Natural killer cell (primary cell): ENCODE measurements around the gene FAM156A. TPM values are rescaled to one million over a fixed set of nuclear protein-coding genes. Genes with fewer than 3 reads are reported as not detected.

Experiments used
- ATAC-seq, 3 donors: fragments of 150-1000 bp in 2 of 3; fragments of 200-7000 bp in 1 of 3; cut with Tn5 transposase; 1 replicate in 1 of 3; 2 replicates in 2 of 3; pipeline ENCODE4 v1.10.0; 2021; ENCODE audit warnings: mild to moderate bottlenecking in 2 of 3, moderate library complexity in 2 of 3
- DNase-seq, 2 donors: peaks; one replicate each; pipeline versions ENCODE4 v3.0.0 to v3.0.0-alpha.2; 2013 to 2021; ENCODE audit warnings: mixed read lengths in 1 of 2
- H3K27ac ChIP-seq: one replicate; pipeline ENCODE4 v1.5.1; 2013; ENCODE audit warnings: mild to moderate bottlenecking, low read length
- H3K27me3 ChIP-seq: one replicate; pipeline ENCODE4 v1.6.1; 2013; ENCODE audit warnings: low read length; ENCODE audit not compliant: control insufficient read depth, insufficient read depth
- H3K36me3 ChIP-seq: one replicate; pipeline ENCODE4 v1.6.1; 2013; ENCODE audit warnings: low read length; ENCODE audit not compliant: control insufficient read depth, insufficient read depth
- H3K4me1 ChIP-seq: one replicate; pipeline ENCODE4 v1.6.1; 2013; ENCODE audit warnings: low read length; ENCODE audit not compliant: control insufficient read depth, insufficient read depth
- H3K4me3 ChIP-seq: one replicate; pipeline ENCODE4 v1.5.1; 2013; ENCODE audit warnings: low read length
- H3K9me3 ChIP-seq: one replicate; pipeline ENCODE4 v1.6.1; 2013; ENCODE audit warnings: low read length; ENCODE audit not compliant: control insufficient read depth, insufficient read depth
- H3K27ac Mint-ChIP-seq, 2 donors: one replicate each; pipeline ENCODE4 v1.8.0; 2022; ENCODE audit warnings: mild to moderate bottlenecking in 2 of 2, mixed read lengths in 2 of 2, moderate library complexity in 1 of 2
- H3K27me3 Mint-ChIP-seq, 2 donors: one replicate each; pipeline ENCODE4 v1.8.0; 2022; ENCODE audit warnings: low read depth in 2 of 2, mixed read lengths in 2 of 2
- H3K36me3 Mint-ChIP-seq: one replicate; pipeline ENCODE4 v1.8.0; 2022; ENCODE audit warnings: mixed read lengths
- H3K4me1 Mint-ChIP-seq, 2 donors: one replicate each; pipeline ENCODE4 v1.8.0; 2022; ENCODE audit warnings: mixed read lengths in 2 of 2
- H3K4me3 Mint-ChIP-seq: one replicate; pipeline ENCODE4 v1.8.0; 2022; ENCODE audit warnings: mild to moderate bottlenecking, moderate library complexity, mixed read lengths
- H3K9me3 Mint-ChIP-seq, 2 donors: one replicate each; pipeline ENCODE4 v1.8.0; 2022; ENCODE audit warnings: mixed read lengths in 2 of 2
- WGBS: methylation state at CpG from one replicate; pipeline ENCODE4 v1.1.7; 2013; ENCODE audit warnings: missing lambda C conversion rate; ENCODE audit not compliant: insufficient coverage; 5-methylcytosine and 5-hydroxymethylcytosine counted together
- intact Hi-C: fragments of 100-400 bp; cut with micrococcal nuclease; formaldehyde crosslinking; loops from one replicate; pipeline ENCODE4 v1.14.2; 2022
- total RNA-seq, 4 donors: library from RNA; stranded (reverse); fragments of 120-200 nt in 1 of 4; gene quantifications; one replicate each; pipeline versions ENCODE4 v1.2.3 to v1.2.4, GENCODE V29; 2013 to 2022
- TF ChIP-seq, protein P1 (sequence below): fragments of 200-600 bp; IDR thresholded peaks from one replicate; pipeline ENCODE4 v1.8.0; 2022; ENCODE audit warnings: antibody characterized with exemption

Gene FAM156A
- total RNA-seq, 3 donors from 2014 or later (not counting 1 experiment from before 2014, with no cell fraction given): 16.2 to 19.2 (median 18.7) TPM

GRCh38 chrX:52988985-52989917, 30.9 kb upstream of the FAM156A start:
- Histone ChIP-seq H3K36me3 (no peaks in the 10 kb centered on the region), H3K9me3 (no peaks in the 10 kb centered on the region), H3K27me3 (no peaks in the 10 kb centered on the region), H3K4me1 (peaks cover 10% of the 10 kb centered on the region), H3K27ac (no peak overlapping the region), H3K4me3 (no peak overlapping the region)
- no peak for DNase-seq
- intact Hi-C loops: no loop called here
- Mint-ChIP-seq H3K4me3 (no peak overlapping the region), H3K27ac (no peak overlapping the region), H3K27me3 (peaks cover 0 to 5% of the 10 kb centered on the region in 2 donors), H3K9me3 (no peaks in the 10 kb centered on the region), H3K36me3 (no peaks in the 10 kb centered on the region), H3K4me1 (peaks cover 10% of the 10 kb centered on the region in 2 donors)
- no peak for ATAC-seq
- TF ChIP-seq, protein P1, sequence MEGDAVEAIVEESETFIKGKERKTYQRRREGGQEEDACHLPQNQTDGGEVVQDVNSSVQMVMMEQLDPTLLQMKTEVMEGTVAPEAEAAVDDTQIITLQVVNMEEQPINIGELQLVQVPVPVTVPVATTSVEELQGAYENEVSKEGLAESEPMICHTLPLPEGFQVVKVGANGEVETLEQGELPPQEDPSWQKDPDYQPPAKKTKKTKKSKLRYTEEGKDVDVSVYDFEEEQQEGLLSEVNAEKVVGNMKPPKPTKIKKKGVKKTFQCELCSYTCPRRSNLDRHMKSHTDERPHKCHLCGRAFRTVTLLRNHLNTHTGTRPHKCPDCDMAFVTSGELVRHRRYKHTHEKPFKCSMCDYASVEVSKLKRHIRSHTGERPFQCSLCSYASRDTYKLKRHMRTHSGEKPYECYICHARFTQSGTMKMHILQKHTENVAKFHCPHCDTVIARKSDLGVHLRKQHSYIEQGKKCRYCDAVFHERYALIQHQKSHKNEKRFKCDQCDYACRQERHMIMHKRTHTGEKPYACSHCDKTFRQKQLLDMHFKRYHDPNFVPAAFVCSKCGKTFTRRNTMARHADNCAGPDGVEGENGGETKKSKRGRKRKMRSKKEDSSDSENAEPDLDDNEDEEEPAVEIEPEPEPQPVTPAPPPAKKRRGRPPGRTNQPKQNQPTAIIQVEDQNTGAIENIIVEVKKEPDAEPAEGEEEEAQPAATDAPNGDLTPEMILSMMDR: no peak
- 89% methylated on average over 13 of the region's 14 CpGs for WGBS

GRCh38 chrX:52983321-52984000, 25.1 kb upstream of the FAM156A start:
- Histone ChIP-seq H3K4me3 (no peak overlapping the region), H3K27ac (no peak overlapping the region), H3K4me1 (no peaks in the 10 kb centered on the region), H3K9me3 (no peaks in the 10 kb centered on the region), H3K27me3 (no peaks in the 10 kb centered on the region), H3K36me3 (no peaks in the 10 kb centered on the region)
- peaks cover 0 to 5% of the 10 kb centered on the region in 2 donors for H3K27me3 Mint-ChIP-seq
- no peak overlapping the region for H3K27ac Mint-ChIP-seq
- TF ChIP-seq, protein P1: no peak
- no peak for DNase-seq
- no peaks in the 10 kb centered on the region for H3K36me3 Mint-ChIP-seq
- H3K4me3 Mint-ChIP-seq: no peak overlapping the region
- 100% methylated on average over 3 of the region's 5 CpGs for WGBS
- ATAC-seq: no peak
- H3K9me3 Mint-ChIP-seq: no peaks in the 10 kb centered on the region
- H3K4me1 Mint-ChIP-seq: no peaks in the 10 kb centered on the region
- intact Hi-C loops: no loop called here

GRCh38 chrX:52979993-52980392, 21.7 kb upstream of the FAM156A start:
- H3K36me3 ChIP-seq: no peaks in the 10 kb centered on the region
- ATAC-seq (no peak), DNase-seq (no peak)
- no peaks in the 10 kb centered on the region for H3K27me3 ChIP-seq
- Mint-ChIP-seq H3K4me1 (peaks cover 0 to 5% of the 10 kb centered on the region in 2 donors), H3K36me3 (no peaks in the 10 kb centered on the region), H3K9me3 (no peaks in the 10 kb centered on the region), H3K27me3 (peaks cover 0 to 2% of the 10 kb centered on the region in 2 donors), H3K27ac (no peak overlapping the region), H3K4me3 (no peak overlapping the region)
- no peaks in the 10 kb centered on the region for H3K4me1 ChIP-seq
- intact Hi-C loops: no loop called here
- no peak overlapping the region for H3K4me3 ChIP-seq
- TF ChIP-seq, protein P1: no peak
- no peaks in the 10 kb centered on the region for H3K9me3 ChIP-seq
- no peak overlapping the region for H3K27ac ChIP-seq
- whole genome bisulfite sequencing: 90% methylated on average over 3 of the region's 4 CpGs
